Chondrocyte (in vitro differentiated cells): Measurements from ENCODE around the gene CRLF1. TPM values are rescaled to one million over a fixed set of nuclear protein-coding genes. Genes with fewer than 3 reads are reported as not detected.
A peak's percentile ranks its signal among the peaks of the same experiment; 100 is the strongest.

ENCODE experiments used
- DNase-seq: peaks from one replicate; pipeline ENCODE4 v3.0.0; 2021; ENCODE audit warnings: mixed read lengths, low spot score
- H3K27ac Mint-ChIP-seq: one replicate; pipeline ENCODE4 v1.8.0; 2021; ENCODE audit warnings: mild to moderate bottlenecking, moderate library complexity, mixed read lengths; ENCODE audit not compliant: unreplicated experiment
- H3K27me3 Mint-ChIP-seq: 2 replicates; pipeline ENCODE4 v1.8.0; 2021; ENCODE audit warnings: low read depth, mixed read lengths
- H3K36me3 Mint-ChIP-seq: 2 replicates; pipeline ENCODE4 v1.8.0; 2021; ENCODE audit warnings: low read depth, mixed read lengths
- H3K4me1 Mint-ChIP-seq: 2 replicates; pipeline ENCODE4 v1.8.0; 2021; ENCODE audit warnings: low read depth, mild to moderate bottlenecking, mixed read lengths
- H3K4me3 Mint-ChIP-seq: one replicate; pipeline ENCODE4 v1.8.0; 2021; ENCODE audit warnings: mild to moderate bottlenecking, moderate library complexity, mixed read lengths; ENCODE audit not compliant: unreplicated experiment
- H3K9me3 Mint-ChIP-seq: 2 replicates; pipeline ENCODE4 v1.8.0; 2021; ENCODE audit warnings: low read depth, mixed read lengths
- CTCF ChIP-seq: fragments of 200-600 bp; sonication (generic); IDR thresholded peaks from 2 replicates; pipeline ENCODE4 v1.5.0; 2021; ENCODE audit warnings: antibody characterized with exemption, mild to moderate bottlenecking, moderate library complexity
- total RNA-seq: library from RNA; stranded (reverse); gene quantifications from 3 replicates; pipeline ENCODE4 v1.2.1, GENCODE V29; 2021

Gene CRLF1
- total RNA-seq, 1 donor from 2014 or later, result 13.2 TPM

GRCh38 chr19:18557411-18558201 is 49.0 kb downstream of the CRLF1 start, which contains the start of gene KXD1:
TSS of gene KXD1 (plus strand) at chr19:18557870. CDS start at chr19:18562057, 4,187 bp downstream.
- Mint-ChIP-seq H3K27ac (peak within 1 kb of the TSS; percentile 93), H3K36me3 (no peaks in the 10 kb centered on the region), H3K4me1 (peaks cover 26% of the 10 kb centered on the region), H3K4me3 (peak within 1 kb of the TSS; percentile 94), H3K9me3 (no peaks in the 10 kb centered on the region), H3K27me3 (no peaks in the 10 kb centered on the region)
- peak; percentile 96 for DNase-seq
- TF ChIP-seq CTCF, result no peak

GRCh38 chr19:18551631-18552030 is 55.0 kb downstream of the CRLF1 start:
- no peaks in the 10 kb centered on the region for H3K9me3 Mint-ChIP-seq
- H3K4me1 Mint-ChIP-seq, result no peaks in the 10 kb centered on the region
- H3K4me3 Mint-ChIP-seq, result no peak overlapping the region
- H3K27ac Mint-ChIP-seq, result no peak overlapping the region
- DNase-seq, result no peak
- TF ChIP-seq CTCF, result no peak
- no peaks in the 10 kb centered on the region for H3K27me3 Mint-ChIP-seq
- no peaks in the 10 kb centered on the region for H3K36me3 Mint-ChIP-seq

- peak overlapping the region; percentile 70 for H3K4me3 Mint-ChIP-seq
- no peaks in the 10 kb centered on the region for H3K9me3 Mint-ChIP-seq
- H3K4me1 Mint-ChIP-seq, result peaks cover 16% of the 10 kb centered on the region
- no peaks in the 10 kb centered on the region for H3K27me3 Mint-ChIP-seq
- H3K27ac Mint-ChIP-seq, result peak overlapping the region; percentile 51
- DNase-seq, result no peak
- TF ChIP-seq CTCF, result no peak
- H3K36me3 Mint-ChIP-seq, result peaks cover 4% of the 10 kb centered on the region
Measured at GRCh38 chr19:18543814-18544475, 62.7 kb downstream of the CRLF1 start.

Other genes starting within 250 kb of the CRLF1 start
- gene GDF15, start 220.6 kb downstream of the CRLF1 start, total RNA-seq, result 6.2 to 149 TPM (median 149 TPM) in 3 replicates
- gene LRRC25, start 209.2 kb downstream of the CRLF1 start, total RNA-seq, result not detected in 3 replicates
- gene SSBP4, start 187.4 kb downstream of the CRLF1 start, total RNA-seq, result 54.8 to 72.3 TPM (median 56.3 TPM) in 3 replicates
- gene ISYNA1, start 168.7 kb downstream of the CRLF1 start, total RNA-seq, result 56.5 to 213 TPM (median 208 TPM) in 3 replicates
- 12.4 to 14.0 TPM (median 13.0 TPM) in 3 replicates for gene ELL, start 84.7 kb downstream of the CRLF1 start, total RNA-seq
- 168 to 192 TPM (median 190 TPM) in 3 replicates for gene FKBP8, start 63.2 kb downstream of the CRLF1 start, total RNA-seq
- 63.4 to 69.8 TPM (median 65.4 TPM) in 3 replicates for gene KXD1, start 48.9 kb downstream of the CRLF1 start, total RNA-seq
- gene UBA52, start 34.9 kb downstream of the CRLF1 start, total RNA-seq, result 712 to 830 TPM (median 749 TPM) in 3 replicates
- gene REX1BD, start 18.0 kb downstream of the CRLF1 start, total RNA-seq, result 46.9 to 89.0 TPM (median 54.1 TPM) in 3 replicates
- gene TMEM59L, start 6.1 kb upstream of the CRLF1 start, total RNA-seq, result 4.4 to 4.8 TPM (median 4.4 TPM) in 3 replicates
- gene KLHL26, start 30.2 kb upstream of the CRLF1 start, total RNA-seq, result 6.6 to 9.8 TPM (median 8.0 TPM) in 3 replicates
- 14.6 to 17.2 TPM (median 15.5 TPM) in 3 replicates for gene CRTC1, start 76.9 kb upstream of the CRLF1 start, total RNA-seq
- gene COMP, start 184.5 kb upstream of the CRLF1 start, total RNA-seq, result 10.6 to 17.2 TPM (median 14.5 TPM) in 3 replicates
- 38.6 to 45.3 TPM (median 40.4 TPM) in 3 replicates for gene UPF1, start 225.2 kb upstream of the CRLF1 start, total RNA-seq